HG03066 (cell line): ENCODE results near the gene FNDC3B.
"Not testable (repeated sequence)": the region's sequence is repeated elsewhere in the genome, so short reads cannot be mapped to it uniquely, and the experiment has no call there.

Experiments used
- ATAC-seq: cut with Tn5 transposase; IDR thresholded peaks from one replicate; pipeline ENCODE4 v1.9.1; 2021; ENCODE audit warnings: low read depth; ENCODE audit not compliant: unreplicated experiment

FNDC3B gene

GRCh38 chr3:172030181-172030580, 9.2 kb upstream of the FNDC3B start:
- no peak for ATAC-seq

DNA sequence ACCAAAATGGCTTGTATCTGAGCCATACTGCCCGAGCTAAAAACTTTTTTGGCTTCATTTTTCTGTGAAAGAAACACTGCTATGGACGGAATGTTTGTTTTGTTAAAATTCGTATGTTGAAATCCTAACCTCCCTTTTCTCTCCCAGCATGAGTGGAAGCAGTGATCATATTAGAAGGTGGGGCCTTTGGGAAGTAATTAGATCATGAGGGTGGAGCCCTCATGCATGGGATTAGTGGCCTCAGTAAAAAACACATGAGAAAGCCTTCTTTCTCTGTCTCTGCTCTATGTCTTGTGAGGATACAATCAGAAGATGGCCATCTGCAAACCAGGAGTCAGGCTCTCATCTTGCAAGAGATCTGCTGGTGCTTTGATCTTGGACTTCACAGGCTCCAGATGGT, 7.4 kb upstream of the FNDC3B start:
- no peak for ATAC-seq

- no peak for ATAC-seq
Measured at GRCh38 chr3:172033396-172033795, 6.0 kb upstream of the FNDC3B start.

- ATAC-seq: no peak
Measured at GRCh38 chr3:172034786-172035685, 4.3 kb upstream of the FNDC3B start.

- ATAC-seq: no peak
Measured at GRCh38 chr3:172036541-172037215, 2.7 kb upstream of the FNDC3B start.

DNA sequence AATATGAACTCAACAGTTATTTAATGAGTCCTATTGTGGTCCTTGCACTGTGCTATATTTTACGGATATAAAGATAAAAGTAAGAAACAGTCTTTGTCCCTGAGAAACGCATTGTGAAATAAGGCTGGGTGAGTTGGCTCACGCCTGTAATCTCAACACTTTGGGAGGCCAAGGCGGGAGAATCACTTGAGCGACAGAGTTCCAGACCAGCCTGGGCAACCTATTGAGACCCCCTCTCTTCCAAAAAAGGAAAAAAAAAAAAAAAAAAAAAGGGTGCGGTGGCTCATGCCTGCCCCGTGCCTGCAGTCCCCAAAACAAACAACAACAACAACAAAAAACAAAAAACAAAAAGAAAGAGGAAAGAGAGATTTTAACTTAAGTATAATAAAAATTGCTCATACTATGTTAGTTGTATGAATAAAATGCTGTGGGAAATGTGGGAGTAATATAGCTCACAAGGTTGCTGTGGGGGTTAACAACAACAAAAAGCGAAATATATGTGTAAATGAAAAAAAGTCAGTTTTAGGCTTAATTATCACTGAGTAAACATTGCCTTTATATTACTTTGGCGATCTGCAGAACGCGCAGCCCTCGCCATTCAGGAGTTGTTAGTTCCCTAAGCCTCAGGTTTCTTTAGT, 461 bp upstream of the FNDC3B start:
- ATAC-seq: no peak

- peak; percentile 34 for ATAC-seq
Measured at GRCh38 chr3:172040078-172040980, 951 bp downstream of the FNDC3B start.

DNA sequence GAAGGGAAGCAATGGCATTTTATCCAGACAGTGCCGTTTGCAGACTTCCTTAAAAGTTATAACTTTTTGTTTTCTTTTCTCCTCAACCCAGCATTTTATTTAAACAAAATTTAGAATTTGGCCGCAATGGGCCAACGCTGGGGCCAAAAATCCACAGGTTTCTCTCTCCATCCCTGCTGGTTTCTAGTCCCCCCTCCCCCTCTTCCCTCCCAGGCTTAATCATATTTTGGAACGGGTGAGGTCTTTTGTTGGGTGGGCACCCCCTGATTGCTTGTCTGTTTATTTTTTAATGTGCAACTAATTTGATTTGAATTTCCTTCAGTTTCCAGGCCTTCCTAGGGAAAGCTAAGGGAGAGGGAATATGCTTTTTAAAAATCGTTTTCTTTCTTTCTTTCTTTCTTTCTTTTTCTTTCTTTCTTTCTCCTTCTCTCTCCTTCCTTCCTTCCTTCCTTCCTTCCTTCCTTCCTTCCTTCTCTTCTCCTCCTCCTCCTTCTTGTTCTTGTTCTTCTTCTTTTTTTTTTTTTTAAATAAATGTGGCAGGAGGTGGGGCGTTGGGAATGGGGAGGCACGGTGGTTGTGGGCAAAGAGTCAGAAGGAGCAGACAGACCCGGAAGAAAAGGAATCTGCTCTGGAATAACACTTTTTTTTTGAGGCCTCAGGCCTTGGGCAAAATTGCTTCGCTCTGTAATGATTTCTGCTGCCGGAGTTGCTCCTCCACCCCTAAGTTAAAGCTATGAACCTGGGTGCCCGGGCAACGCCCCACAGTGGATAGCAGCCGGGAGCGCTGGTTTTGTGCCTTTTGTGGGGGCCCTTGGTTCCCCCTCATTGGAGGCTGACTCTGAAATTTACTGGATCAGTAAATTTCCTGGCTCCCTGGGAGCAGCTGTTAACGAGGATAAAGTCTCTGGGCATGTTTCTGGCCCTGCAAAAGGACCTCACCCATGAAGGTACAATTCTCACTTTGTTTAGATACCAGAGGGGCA, 1.9 kb downstream of the FNDC3B start:
- no peak for ATAC-seq

DNA sequence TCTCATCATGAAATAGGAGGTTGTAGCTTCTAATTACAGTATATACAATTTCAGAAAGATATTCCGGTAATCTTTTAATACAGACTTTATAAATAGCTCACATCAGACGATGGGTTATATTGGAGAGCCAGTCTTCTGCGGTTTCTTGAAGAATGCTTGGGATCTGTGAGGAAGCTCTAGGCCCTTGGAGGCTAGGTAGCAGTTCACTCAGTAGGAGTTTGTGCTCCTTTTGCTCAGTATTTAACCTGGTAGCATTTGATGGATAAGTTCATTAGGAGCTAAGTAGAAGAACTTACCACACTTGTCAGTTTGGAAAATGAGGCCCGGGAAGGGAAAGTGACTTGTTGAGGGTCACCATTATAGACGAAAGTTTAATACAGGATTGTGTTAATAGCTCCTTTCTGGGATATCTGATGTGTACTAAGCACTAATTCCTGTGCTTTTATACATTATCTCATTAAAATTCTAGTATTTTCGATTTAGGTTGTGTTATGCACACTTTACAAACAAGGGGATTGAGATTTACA, 2.8 kb downstream of the FNDC3B start:
- ATAC-seq: no peak

DNA sequence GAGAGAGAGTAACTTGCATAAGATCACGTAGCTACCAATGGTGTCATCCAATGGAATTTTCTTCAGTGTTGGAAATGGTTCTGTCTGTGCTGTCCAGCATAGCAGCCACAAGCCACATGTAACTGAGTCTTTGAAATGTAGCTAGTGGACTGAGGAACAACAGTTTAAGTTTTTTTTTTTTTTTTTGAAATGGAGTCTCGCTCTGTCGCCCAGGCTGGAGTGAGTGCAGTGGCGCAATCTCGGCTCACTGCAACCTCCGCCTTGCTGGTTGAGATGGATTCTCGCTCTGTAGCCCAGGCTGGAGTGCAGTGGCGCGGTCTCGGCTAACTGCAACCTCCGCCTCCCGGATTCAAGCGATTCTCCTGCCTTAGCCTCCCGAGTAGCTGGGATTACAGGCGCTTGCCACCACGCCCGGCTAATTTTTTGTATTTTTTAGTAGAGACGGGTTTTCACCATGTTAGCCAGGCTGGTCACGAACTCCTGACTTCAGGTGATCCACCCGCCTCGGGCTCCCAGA, 3.3 kb downstream of the FNDC3B start:
- ATAC-seq: not testable (repeated sequence)

- ATAC-seq: no peak
Measured at GRCh38 chr3:172043233-172043632, 3.9 kb downstream of the FNDC3B start.

- ATAC-seq: no peak
Measured at GRCh38 chr3:172043766-172044165, 4.4 kb downstream of the FNDC3B start.

DNA sequence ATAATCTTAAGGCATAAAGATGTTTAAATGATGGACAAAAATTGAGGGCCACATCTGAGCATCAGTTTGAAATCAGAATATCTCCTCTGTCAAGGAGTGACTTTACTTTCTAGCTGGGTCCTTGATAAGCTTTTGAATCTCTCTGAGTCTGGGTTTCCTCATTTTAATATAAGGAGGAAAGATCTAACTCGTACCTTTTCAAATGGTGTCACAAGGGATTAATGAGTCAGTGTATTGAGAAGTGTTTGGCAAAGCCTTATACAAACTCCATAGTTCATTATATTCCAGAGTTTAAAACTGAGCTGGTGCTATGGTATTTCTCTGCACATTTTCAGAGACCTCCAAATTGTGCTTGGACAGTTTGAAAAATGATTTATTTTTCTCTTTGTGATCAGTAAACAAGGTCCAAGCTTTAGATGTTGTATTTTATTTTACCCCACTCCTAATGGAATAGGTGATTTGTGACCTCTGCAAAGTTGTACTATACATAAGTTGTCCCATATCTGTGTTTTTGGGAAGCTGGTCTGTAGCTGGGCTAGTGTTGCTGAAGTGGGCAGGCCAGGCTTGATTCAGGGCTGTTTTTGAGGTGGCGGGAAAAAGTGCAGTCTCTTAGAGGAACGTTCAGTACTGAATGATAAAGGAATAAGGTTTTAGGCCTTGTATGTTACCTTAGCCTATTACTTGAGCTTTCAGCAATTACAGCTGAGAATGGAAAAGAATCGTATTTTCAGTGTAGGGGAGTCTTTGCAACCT, 5.6 kb downstream of the FNDC3B start:
- no peak for ATAC-seq

DNA sequence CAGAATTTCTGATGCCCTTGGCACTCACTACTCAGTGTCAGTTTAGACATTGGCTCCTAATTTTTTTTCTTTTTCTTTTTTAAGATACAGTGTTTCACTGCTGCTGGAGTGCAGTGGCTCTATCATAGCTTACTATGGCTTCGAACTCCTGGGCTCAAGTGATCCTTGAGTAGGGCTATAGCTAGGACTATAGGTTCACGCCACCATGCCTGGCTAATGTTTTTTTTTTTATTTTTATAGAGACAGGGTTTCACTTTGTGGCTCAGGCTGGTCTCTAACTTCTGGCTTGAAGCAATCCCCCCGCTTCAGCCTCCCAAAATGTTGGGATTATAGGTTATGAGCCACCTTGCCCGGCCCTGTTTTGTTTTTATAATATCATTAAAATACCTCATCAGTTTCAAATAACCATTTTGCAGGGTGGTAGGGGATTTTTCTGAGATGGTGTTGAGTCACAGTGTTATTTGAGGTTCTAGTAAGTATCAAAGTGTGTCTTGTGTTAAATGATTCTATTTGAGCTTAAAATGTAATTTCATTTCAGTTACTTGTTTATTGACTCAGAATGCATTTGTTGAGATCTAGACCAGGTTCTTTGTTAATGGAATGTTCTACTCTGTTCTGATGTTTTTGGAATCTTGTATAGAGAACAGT, 7.0 kb downstream of the FNDC3B start:
- ATAC-seq: no peak

DNA sequence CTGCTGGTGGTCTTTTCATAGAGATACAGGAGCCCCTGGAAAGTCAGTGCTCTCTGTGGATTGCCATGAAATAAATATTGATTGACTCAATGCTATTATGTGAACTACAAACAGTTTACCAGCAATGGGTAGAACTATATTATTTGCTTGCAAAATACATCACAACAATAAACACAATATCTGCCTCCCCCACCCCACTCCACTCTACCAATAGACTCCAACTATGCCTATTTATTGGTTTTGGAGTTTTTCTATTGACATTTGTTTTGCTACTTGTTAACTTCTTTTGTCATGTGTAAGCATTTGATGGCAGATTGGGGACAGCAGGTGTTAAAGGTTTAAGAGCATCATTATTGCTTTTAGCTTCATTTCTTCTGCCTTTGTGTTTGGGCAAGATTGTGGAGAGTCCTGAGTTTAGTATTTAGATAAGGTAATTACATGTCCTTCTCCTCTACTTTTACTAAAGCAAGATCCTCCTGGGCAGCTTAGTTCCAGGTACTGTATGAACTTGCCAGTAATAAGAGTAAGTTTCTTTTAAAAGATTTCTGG, 8.3 kb downstream of the FNDC3B start:
- no peak for ATAC-seq

DNA sequence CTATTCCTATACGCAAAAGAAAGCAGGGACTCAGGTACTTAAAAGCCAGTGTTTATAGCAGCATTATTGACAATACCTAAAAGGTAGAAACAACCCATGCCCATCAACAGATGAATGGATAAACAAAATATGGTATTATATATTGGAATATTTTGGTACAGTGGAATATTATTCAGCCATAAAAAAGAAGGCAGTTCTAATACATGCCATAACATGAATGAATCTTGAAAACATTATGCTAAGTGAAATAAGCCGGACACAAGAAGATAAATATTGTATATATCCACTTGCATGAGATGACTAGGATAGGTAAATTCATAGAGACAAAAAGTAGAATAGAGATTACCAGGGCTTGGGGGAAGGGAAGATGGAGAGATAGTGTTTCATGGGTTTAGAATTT, 9.2 kb downstream of the FNDC3B start:
- no peak for ATAC-seq

DNA sequence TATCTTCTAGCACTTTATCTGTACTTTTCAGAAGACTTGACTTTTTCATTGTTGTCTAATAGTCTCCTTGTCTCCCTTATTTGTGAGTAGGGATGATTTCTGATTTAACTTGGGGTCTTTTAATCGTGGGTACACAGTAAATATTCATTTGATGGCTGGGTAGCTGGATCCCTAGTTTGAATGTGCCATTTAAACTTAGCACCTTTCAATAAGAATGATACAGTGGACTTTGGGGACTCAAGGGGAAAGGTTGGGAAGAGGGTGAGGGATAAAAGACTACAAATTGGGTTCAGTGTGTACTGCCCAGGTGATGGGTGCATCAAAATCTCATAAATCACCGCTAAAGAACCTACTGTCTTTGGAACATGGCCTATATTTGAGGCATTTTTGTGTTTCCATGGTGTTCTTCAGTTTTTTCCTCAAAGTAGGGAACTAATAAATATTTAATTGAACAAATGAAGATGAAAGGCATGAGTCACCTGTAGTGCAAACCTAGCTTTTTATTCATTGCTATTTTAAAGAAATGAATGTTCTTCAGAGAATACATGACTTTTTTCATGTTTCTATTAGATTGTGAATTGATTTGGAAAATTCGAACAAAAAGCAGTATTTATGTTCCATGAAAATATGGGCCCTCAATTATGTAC, 12.1 kb downstream of the FNDC3B start:
- ATAC-seq: no peak
